H1 (cell line): ENCODE data around the gene CYGB. TPM values are rescaled to one million over a fixed set of nuclear protein-coding genes. Genes with fewer than 3 reads are reported as not detected.

Source experiments
- CTCF ChIA-PET: fragments of 300-600 bp; sonication (Branson Sonifier 250); formaldehyde crosslinking; loops from one replicate; lab custom pipeline; 2021; ENCODE audit not compliant: partially characterized antibody; lab: Charles Lee
- POLR2A ChIA-PET: fragments of 300-600 bp; sonication (Branson Sonifier 250); formaldehyde crosslinking; loops from one replicate; lab custom pipeline; 2021; ENCODE audit warnings: inconsistent platforms; ENCODE audit not compliant: partially characterized antibody; lab: Charles Lee
- DNase-seq, 2 experiments: peaks; one replicate each; pipeline versions ENCODE4 v3.0.0 to v3.0.0-alpha.2; 2010 to 2022; ENCODE audit warnings: low spot score in 2 of 2, low read depth in 1 of 2, mixed read lengths in 1 of 2
- FAIRE-seq: peaks from 2 replicates; lab custom pipeline; 2011; peaks lifted over from hg19 to GRCh38; lab: Jason Lieb, UNC
- H2AFZ ChIP-seq: 2 replicates; pipeline ENCODE4 v1.8.1; 2012; ENCODE audit warnings: low read length, inconsistent platforms
- H2AK5ac ChIP-seq: 2 replicates; pipeline ENCODE4 v1.6.1; 2013; ENCODE audit warnings: low read depth, low read length
- H2BK120ac ChIP-seq: replicated peaks from 2 replicates; pipeline ENCODE3; 2013; ENCODE audit warnings: low read depth, low read length, inconsistent platforms
- H2BK12ac ChIP-seq: 2 replicates; pipeline ENCODE4 v1.6.1; 2013; ENCODE audit warnings: low read depth, low read length
- H2BK15ac ChIP-seq: 2 replicates; pipeline ENCODE4 v1.6.1; 2013; ENCODE audit warnings: low read length
- H2BK20ac ChIP-seq: 2 replicates; pipeline ENCODE4 v1.6.1; 2013; ENCODE audit warnings: low read length
- H2BK5ac ChIP-seq: 2 replicates; pipeline ENCODE4 v1.6.1; 2013; ENCODE audit warnings: low read depth, low read length
- H3K14ac ChIP-seq: 2 replicates; pipeline ENCODE4 v1.6.1; 2013; ENCODE audit warnings: inconsistent platforms; ENCODE audit not compliant: insufficient read length
- H3K18ac ChIP-seq: 2 replicates; pipeline ENCODE4 v1.6.1; 2013; ENCODE audit warnings: low read length; ENCODE audit errors: extremely low read depth
- H3K23ac ChIP-seq: 2 replicates; pipeline ENCODE4 v1.6.1; 2013; ENCODE audit warnings: inconsistent platforms; ENCODE audit not compliant: insufficient read length
- H3K23me2 ChIP-seq: 2 replicates; pipeline ENCODE4 v1.6.1; 2013; ENCODE audit warnings: low read depth, low read length
- H3K27ac ChIP-seq: 2 replicates; pipeline ENCODE4 v1.6.1; 2011; ENCODE audit warnings: low read depth, low read length, inconsistent platforms
- H3K27me3 ChIP-seq, 4 experiments: replicated peaks in 1 of 4; 1 replicate in 1 of 4; 2 replicates in 3 of 4; pipeline versions ENCODE4 v1.6.1 to v1.8.1; 2011 to 2013; ENCODE audit warnings: low read length in 3 of 4, mild to moderate bottlenecking in 3 of 4, inconsistent platforms in 2 of 4, mixed read lengths in 2 of 4, moderate library complexity in 1 of 4; ENCODE audit not compliant: control insufficient read depth in 3 of 4, insufficient read depth in 3 of 4; ENCODE audit errors: extremely low read depth in 1 of 4
- H3K36me3 ChIP-seq, 4 experiments: 2 replicates each; pipeline versions ENCODE4 v1.6.1 to v1.8.1; 2011 to 2013; ENCODE audit warnings: mild to moderate bottlenecking in 4 of 4, low read length in 3 of 4, moderate library complexity in 2 of 4, control low read depth in 1 of 4, inconsistent platforms in 1 of 4; ENCODE audit not compliant: insufficient read depth in 4 of 4, control insufficient read depth in 2 of 4
- H3K4ac ChIP-seq: replicated peaks from 2 replicates; pipeline ENCODE3; 2013; ENCODE audit warnings: low read length, low read depth, mixed read lengths, inconsistent platforms; ENCODE audit not compliant: insufficient read length
- H3K4me1 ChIP-seq, 4 experiments: replicated peaks in 1 of 4; 1 replicate in 1 of 4; 2 replicates in 3 of 4; pipeline versions ENCODE4 v1.6.1 to v1.8.1; 2011 to 2013; ENCODE audit warnings: low read length in 3 of 4, inconsistent platforms in 2 of 4, mixed read lengths in 1 of 4; ENCODE audit not compliant: insufficient read depth in 4 of 4, control insufficient read depth in 3 of 4
- H3K4me2 ChIP-seq, 2 experiments: 2 replicates each; pipeline versions ENCODE4 v1.6.1 to v1.8.1; 2011 to 2013; ENCODE audit warnings: low read depth in 2 of 2, low read length in 2 of 2, control low read depth in 1 of 2, inconsistent platforms in 1 of 2, mild to moderate bottlenecking in 1 of 2; ENCODE audit not compliant: insufficient read depth in 1 of 2
- H3K4me3 ChIP-seq, 4 experiments: fragments of 200-600, 300-600 bp in 1 of 4; sonication (generic), shearing (Covaris generic), sonication (Bioruptor Twin) in 1 of 4; 2 replicates each; pipeline versions ENCODE4 v1.5.1 to v1.8.1; 2011 to 2016; ENCODE audit warnings: low read length in 4 of 4, low read depth in 3 of 4, control low read depth in 2 of 4, inconsistent platforms in 2 of 4, mild to moderate bottlenecking in 2 of 4, mixed read lengths in 1 of 4, moderate library complexity in 1 of 4; ENCODE audit not compliant: insufficient read depth in 2 of 4; ENCODE audit errors: extremely low read depth in 1 of 4
- H3K56ac ChIP-seq: replicated peaks from 2 replicates; pipeline ENCODE3; 2013; ENCODE audit warnings: low read depth, mild to moderate bottlenecking, mixed read lengths, low read length, inconsistent platforms; ENCODE audit not compliant: insufficient read length
- H3K79me1 ChIP-seq: 2 replicates; pipeline ENCODE4 v1.6.1; 2013; ENCODE audit warnings: low read depth, low read length, control low read depth
- H3K79me2 ChIP-seq, 2 experiments: 2 replicates each; pipeline versions ENCODE4 v1.6.1 to v1.8.1; 2012 to 2013; ENCODE audit warnings: low read length in 2 of 2, mild to moderate bottlenecking in 2 of 2, inconsistent platforms in 1 of 2; ENCODE audit not compliant: insufficient read depth in 2 of 2, control insufficient read depth in 1 of 2
- H3K9ac ChIP-seq, 4 experiments: replicated peaks in 1 of 4; 1 replicate in 1 of 4; 2 replicates in 3 of 4; pipeline versions ENCODE4 v1.6.1 to v1.8.1; 2011 to 2013; ENCODE audit warnings: low read depth in 3 of 4, low read length in 3 of 4, control low read depth in 2 of 4, mild to moderate bottlenecking in 2 of 4, moderate library complexity in 2 of 4, inconsistent platforms in 1 of 4; ENCODE audit errors: extremely low read depth in 1 of 4
- H3K9me3 ChIP-seq, 2 experiments: 2 replicates each; pipeline versions ENCODE4 v1.6.1 to v1.8.1; 2012 to 2013; ENCODE audit warnings: mild to moderate bottlenecking in 2 of 2, moderate library complexity in 2 of 2, control low read depth in 1 of 2, inconsistent platforms in 1 of 2, low read depth in 1 of 2, low read length in 1 of 2, mixed read lengths in 1 of 2; ENCODE audit not compliant: insufficient read depth in 2 of 2
- H4K20me1 ChIP-seq, 2 experiments: replicated peaks in 1 of 2; 2 replicates each; pipeline versions ENCODE3 to v1.8.1; 2011 to 2013; ENCODE audit warnings: inconsistent platforms in 2 of 2, low read length in 2 of 2, mild to moderate bottlenecking in 1 of 2; ENCODE audit not compliant: insufficient read depth in 2 of 2, control insufficient read depth in 1 of 2
- H4K5ac ChIP-seq: 2 replicates; pipeline ENCODE4 v1.6.1; 2013; ENCODE audit warnings: low read length, low read depth, mixed read lengths, inconsistent platforms; ENCODE audit not compliant: insufficient read length
- H4K8ac ChIP-seq: 2 replicates; pipeline ENCODE4 v1.8.0; 2013; ENCODE audit warnings: mild to moderate bottlenecking, moderate library complexity, low read length, inconsistent platforms; ENCODE audit not compliant: insufficient read depth; ENCODE audit errors: extremely low read depth
- H4K91ac ChIP-seq: replicated peaks from 2 replicates; pipeline ENCODE3; 2013; ENCODE audit warnings: low read length, mixed read lengths, inconsistent platforms; ENCODE audit not compliant: insufficient read length
- BRCA1 ChIP-seq: IDR thresholded peaks from 2 replicates; pipeline ENCODE4 v1.6.1; 2012; ENCODE audit warnings: low read depth, low read length, improper control_type of control experiment
- CHD2 ChIP-seq: IDR thresholded peaks from 2 replicates; pipeline ENCODE4 v1.6.1; 2012; ENCODE audit warnings: low read length, improper control_type of control experiment
- CREB1 ChIP-seq: IDR thresholded peaks from 2 replicates; pipeline ENCODE4 v1.6.1; 2012; ENCODE audit warnings: inconsistent platforms
- EP300 ChIP-seq, 2 experiments: IDR thresholded peaks; 1 replicate in 1 of 2; 2 replicates in 1 of 2; pipeline ENCODE4 v1.6.1; 2011 to 2012; ENCODE audit warnings: low read depth in 2 of 2, low read length in 2 of 2, mild to moderate bottlenecking in 2 of 2, borderline replicate concordance in 1 of 2, inconsistent platforms in 1 of 2, moderate library complexity in 1 of 2
- MAFK ChIP-seq: IDR thresholded peaks from 2 replicates; pipeline ENCODE4 v1.6.1; 2012; ENCODE audit warnings: low read depth, mild to moderate bottlenecking, improper control_type of control experiment, low read length
- NANOG ChIP-seq: IDR thresholded peaks from 2 replicates; pipeline ENCODE4 v1.6.1; 2011; ENCODE audit warnings: low read length, low read depth, mild to moderate bottlenecking, inconsistent platforms; ENCODE audit not compliant: insufficient read depth, poor library complexity, severe bottlenecking
- NRF1 ChIP-seq: IDR thresholded peaks from 2 replicates; pipeline ENCODE4 v1.6.1; 2011; ENCODE audit warnings: mild to moderate bottlenecking, low read depth, low read length, improper control_type of control experiment
- RAD21 ChIP-seq, 2 experiments: IDR thresholded peaks in 1 of 2; conservative IDR thresholded peaks in 1 of 2; 2 replicates each; pipeline ENCODE4 v1.6.1; 2011; ENCODE audit warnings: low read depth in 2 of 2, low read length in 2 of 2, improper control_type of control experiment in 1 of 2, inconsistent platforms in 1 of 2, mild to moderate bottlenecking in 1 of 2, moderate library complexity in 1 of 2
- RNF2 ChIP-seq: fragments of 200-900, 300-1000 bp; sonication (generic); IDR thresholded peaks from 2 replicates; pipeline ENCODE4 v1.7.1; 2016; ENCODE audit warnings: borderline replicate concordance, low read depth, mild to moderate bottlenecking, antibody characterized with exemption, low read length; ENCODE audit not compliant: poor library complexity, severe bottlenecking; ENCODE audit errors: missing control alignments
- RXRA ChIP-seq: IDR thresholded peaks from 2 replicates; pipeline ENCODE4 v1.6.1; 2011; ENCODE audit warnings: low read depth, mild to moderate bottlenecking, low read length, moderate library complexity; ENCODE audit not compliant: insufficient read depth
- TCF12 ChIP-seq: IDR thresholded peaks from 2 replicates; pipeline ENCODE4 v1.6.1; 2011; ENCODE audit warnings: low read depth, mild to moderate bottlenecking, low read length
- WGBS, 2 experiments: shearing (Covaris generic) in 1 of 2; methylation state at CpG; one replicate each; pipeline versions ENCODE4 v1.1.6 to v1.1.7; 2013 to 2015; ENCODE audit warnings: low lambda C conversion rate in 2 of 2, mixed read lengths in 2 of 2, inconsistent platforms in 1 of 2, low coverage in 1 of 2, missing lambda C conversion rate in 1 of 2; ENCODE audit not compliant: insufficient replicate concordance in 2 of 2, insufficient coverage in 1 of 2, insufficient read length in 1 of 2; ENCODE audit errors: extremely low coverage in 1 of 2, missing lambda C conversion rate in 1 of 2; 5-methylcytosine and 5-hydroxymethylcytosine counted together
- polyA plus RNA-seq, 7 experiments: library from polyadenylated mRNA; depleted of rRNA in 3 of 7; stranded (reverse) in 5 of 7; unstranded in 2 of 7; fragments of >200 nt in 5 of 7; fragments of 200-250 nt in 2 of 7; gene quantifications; 1 replicate in 5 of 7; 2 replicates in 1 of 7; 4 replicates in 1 of 7; pipeline versions ENCODE4 v1.2.1 to v1.2.3, GENCODE V29; 2011 to 2013; ENCODE audit warnings: missing spikeins in 2 of 7, mixed read lengths in 2 of 7
- total RNA-seq: library from RNA; stranded (reverse); fragmentation: NEBNext Ultra II Directional; extraction: Animal tissue kit (Norgen Biotek cat#: 25700); gene quantifications from 2 replicates; pipeline ENCODE4 v1.2.1, GENCODE V29; 2021

Gene CYGB
- total and polyA plus RNA-seq, 2 of the 8 experiments (the other 6 are each of a cell fraction or from before 2014, with no cell fraction given), result 2.7 to 3.7 TPM

DNA sequence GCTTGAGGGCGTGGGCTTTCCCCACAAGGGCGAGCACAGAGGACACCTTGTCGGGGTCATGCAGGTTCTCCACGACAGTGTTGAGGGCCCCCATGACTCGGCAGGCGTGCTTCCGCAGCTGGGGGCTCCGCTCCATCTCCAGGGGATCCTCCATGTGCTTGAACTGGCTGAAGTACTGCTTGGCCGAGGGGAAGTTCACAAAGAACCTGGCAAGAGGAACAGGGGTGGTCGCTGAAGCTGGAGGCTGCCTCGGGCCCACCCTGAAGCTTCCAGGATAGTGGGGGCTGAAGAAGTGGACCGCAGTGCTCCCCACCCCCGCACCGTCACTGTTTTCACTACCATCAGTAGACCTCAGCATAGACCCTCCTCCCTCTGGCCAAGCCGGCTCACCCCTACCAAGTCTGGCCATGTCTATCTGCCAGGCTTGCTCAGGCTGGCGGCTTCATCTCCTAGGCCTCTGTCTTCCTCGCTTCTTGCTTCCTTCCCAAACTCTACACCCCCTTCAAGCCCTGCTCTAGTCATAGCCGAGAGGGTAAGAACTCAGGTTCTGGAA, 5.9 kb downstream of the CYGB start:
- Histone ChIP-seq H3K14ac (no peak overlapping the region), H3K27me3 (peaks cover 0 to 13% (median 5%) of the 10 kb centered on the region in 4 experiments; a peak in 5 of 7 replicates), H3K18ac (no peak overlapping the region), H3K36me3 (no peaks in the 10 kb centered on the region), H2BK120ac (no peak overlapping the region), H3K9me3 (no peaks in the 10 kb centered on the region), H2BK15ac (0 out of 2 replicates have a peak overlapping the region, but pooled peaks have one; percentile 72), H3K79me2 (no peaks in the 10 kb centered on the region), H3K4me3 (no peak overlapping the region), H2AK5ac (no peak overlapping the region), H2AFZ (no peak overlapping the region), H3K4ac (no peak overlapping the region), H3K23ac (no peak overlapping the region), H4K20me1 (no peaks in the 10 kb centered on the region), H3K23me2 (no peaks in the 10 kb centered on the region), H3K27ac (no peak overlapping the region), H3K79me1 (no peaks in the 10 kb centered on the region), H2BK5ac (no peak overlapping the region), H4K8ac (no peak overlapping the region), H4K5ac (no peak overlapping the region), H3K4me2 (no peak overlapping the region), H2BK12ac (peak overlapping the region; percentile 80; the same call in 1 of the 2 replicates), H3K9ac (no peak overlapping the region), H4K91ac (no peak overlapping the region), H3K56ac (no peak overlapping the region), H3K4me1 (peaks cover 0 to 27% (median 21%) of the 10 kb centered on the region in 4 experiments; a peak in 6 of 7 replicates), H2BK20ac (no peak overlapping the region)
- no peak for DNase-seq
- FAIRE-seq, result no peak
- ChIA-PET POLR2A (interaction anchor here (1.3 to 5.1 kb wide), 5 partner anchors 8 to 140 kb away, joined by 3 to 30 read pairs (median 3); partner anchors contain the start of gene PRCD), CTCF (interaction anchor here (3.0 to 4.9 kb wide), 2 partner anchors 13 to 26 kb away, joined by 9 to 41 read pairs; no protein-coding TSS in a partner anchor)
- WGBS, 2 experiments, result 87% methylated on average over 18 of the region's 18 CpGs; no CpG with 5 or more reads in 1 of the 2 experiments
- TF ChIP-seq CREB1 (no peak), CHD2 (no peak), MAFK (no peak), RNF2 (no peak), EP300 (IDR thresholded peaks at IDR 0.05; ENCODE audit: borderline replicate concordance in 1 of 2, low read depth in 2 of 2, low read length in 2 of 2) (no peak), NRF1 (no peak), TCF12 (no peak), RXRA (no peak), NANOG (no peak), BRCA1 (no peak), RAD21 (IDR thresholded peaks at IDR 0.05 in 1 of 2, conservative IDR thresholded peaks at IDR 0.05 in 1 of 2; ENCODE audit: low read depth in 2 of 2, low read length in 2 of 2) (no peak)
